Activated CD4-positive, alpha-beta T cell treated with anti-CD3 and anti-CD28 coated beads, Interleukin-2, amount 50 U/mL, for 16 hours (primary cell): ENCODE data around the gene FAM222A.

Experiments used
- DNase-seq: peaks from one replicate; pipeline ENCODE4 v3.0.0-alpha.2; 2020

Gene FAM222A

GRCh38 chr12:109762071-109762672, 48.5 kb downstream of the FAM222A start:
- DNase-seq: no peak

- DNase-seq: no peak
Measured at GRCh38 chr12:109762673-109763191, 49.1 kb downstream of the FAM222A start.

- peak; percentile 79 for DNase-seq
Measured at GRCh38 chr12:109763201-109763841, 49.7 kb downstream of the FAM222A start.

- DNase-seq: no peak
Measured at GRCh38 chr12:109764123-109764522, 50.5 kb downstream of the FAM222A start.

- no peak for DNase-seq
Measured at GRCh38 chr12:109764776-109765445, 51.3 kb downstream of the FAM222A start.

- DNase-seq: no peak
Measured at GRCh38 chr12:109765446-109765810, 51.8 kb downstream of the FAM222A start.

- DNase-seq: no peak
Measured at GRCh38 chr12:109766251-109766778, 52.7 kb downstream of the FAM222A start.

- DNase-seq: no peak
Measured at GRCh38 chr12:109767456-109767855, 53.8 kb downstream of the FAM222A start.

- no peak for DNase-seq
Measured at GRCh38 chr12:109767991-109768900, 54.6 kb downstream of the FAM222A start.

GRCh38 chr12:109768901-109769670, 55.5 kb downstream of the FAM222A start:
- no peak for DNase-seq

- no peak for DNase-seq
Measured at GRCh38 chr12:109770104-109770860, 56.7 kb downstream of the FAM222A start.

GRCh38 chr12:109770861-109771670, 57.4 kb downstream of the FAM222A start:
- no peak for DNase-seq

- DNase-seq: no peak
Measured at GRCh38 chr12:109771746-109772621, 58.4 kb downstream of the FAM222A start.

GRCh38 chr12:109772622-109773321, 59.1 kb downstream of the FAM222A start:
- DNase-seq: no peak

- no peak for DNase-seq
Measured at GRCh38 chr12:109773384-109774011, 59.9 kb downstream of the FAM222A start.

- peak; percentile 63 for DNase-seq
Measured at GRCh38 chr12:109775172-109775881, 61.7 kb downstream of the FAM222A start.

GRCh38 chr12:109776624-109777023, 63.0 kb downstream of the FAM222A start:
- no peak for DNase-seq
